HCT116 (cell line): ENCODE results near the gene APOL4. TPM values are rescaled to one million over a fixed set of nuclear protein-coding genes. Genes with fewer than 3 reads are reported as not detected.
A peak's percentile ranks its signal among the peaks of the same experiment; 100 is the strongest.

Experiments
- ATAC-seq: fragments of 200-7000 bp; cut with Tn5 transposase; 2 replicates; pipeline ENCODE4 v1.9.1; 2020; ENCODE audit warnings: mild to moderate bottlenecking, moderate library complexity
- BruUV-seq: library from RNA; stranded (reverse); fragments of 400-500 nt; replicated peaks from 2 replicates; lab custom pipeline; 2021; lab: Mats Ljungman, UMichigan
- CTCF ChIA-PET: fragments of 300-600 bp; sonication (Branson Sonifier 250); formaldehyde crosslinking; loops from one replicate; lab custom pipeline; 2021; ENCODE audit warnings: antibody characterized with exemption; lab: Charles Lee
- POLR2A ChIA-PET: fragments of 300-600, 350-600 bp; sonication (Branson Sonifier 250); formaldehyde crosslinking; loops from one replicate; lab custom pipeline; 2021; ENCODE audit warnings: antibody characterized with exemption; lab: Charles Lee
- RAD21 ChIA-PET, 2 experiments: fragments of 300-600 bp; sonication (Branson Sonifier 250); formaldehyde crosslinking; loops; one replicate each; lab custom pipeline; 2023; ENCODE audit warnings: low total read pairs in 2 of 2; ENCODE audit not compliant: uncharacterized antibody in 2 of 2, unreplicated experiment in 2 of 2, low non-redundant PET in 1 of 2; lab: Charles Lee
- DNase-seq: peaks from one replicate; pipeline ENCODE4 v3.0.0-alpha.2; 2010; ENCODE audit warnings: low read depth, low spot score
- H2AFZ ChIP-seq: fragments of 200-600 bp; shearing (Covaris generic), sonication (generic); 2 replicates; pipeline ENCODE4 v1.6.1; 2017; ENCODE audit warnings: low read depth, mixed run types, mixed read lengths, antibody characterized with exemption, low read length; ENCODE audit not compliant: poor library complexity, severe bottlenecking
- H3K27ac ChIP-seq: 2 replicates; pipeline ENCODE4 v1.5.1; 2012; ENCODE audit warnings: low read depth, low read length
- H3K27me3 ChIP-seq: fragments of 200-600 bp; sonication (generic); 2 replicates; pipeline ENCODE4 v1.6.1; 2016; ENCODE audit warnings: mixed run types, low read length, mixed read lengths; ENCODE audit not compliant: insufficient read depth
- H3K36me3 ChIP-seq, 2 experiments: fragments of 200-500 bp in 1 of 2; fragments of 200-600 bp in 1 of 2; sonication (Bioruptor generic) in 1 of 2; sonication (generic) in 1 of 2; 2 replicates each; pipeline versions ENCODE4 v1.5.1 to v1.6.1; 2014 to 2016; ENCODE audit warnings: low read length in 2 of 2, inconsistent platforms in 1 of 2, mixed read lengths in 1 of 2, mixed run types in 1 of 2; ENCODE audit not compliant: insufficient read depth in 2 of 2, control insufficient read depth in 1 of 2
- H3K4me1 ChIP-seq, 2 experiments: fragments of 200-600 bp in 1 of 2; sonication (generic) in 1 of 2; 2 replicates each; pipeline versions ENCODE4 v1.5.1 to v1.6.1; 2012 to 2017; ENCODE audit warnings: low read length in 2 of 2, inconsistent platforms in 1 of 2, mild to moderate bottlenecking in 1 of 2, mixed read lengths in 1 of 2, mixed run types in 1 of 2, moderate library complexity in 1 of 2; ENCODE audit not compliant: insufficient read depth in 2 of 2, control insufficient read depth in 1 of 2
- H3K4me2 ChIP-seq: fragments of 200-600 bp; sonication (generic); 2 replicates; pipeline ENCODE4 v1.6.1; 2017; ENCODE audit warnings: mixed run types, low read length, mixed read lengths
- H3K4me3 ChIP-seq, 2 experiments: fragments of 200-600 bp in 1 of 2; sonication (generic) in 1 of 2; replicated peaks in 1 of 2; 2 replicates each; pipeline ENCODE4 v1.5.1; 2011 to 2016; ENCODE audit warnings: low read length in 2 of 2, control low read depth in 1 of 2, low read depth in 1 of 2, mild to moderate bottlenecking in 1 of 2, mixed read lengths in 1 of 2, mixed run types in 1 of 2
- H3K79me2 ChIP-seq: fragments of 200-600 bp; sonication (generic); 2 replicates; pipeline ENCODE4 v1.6.1; 2017; ENCODE audit warnings: mild to moderate bottlenecking, mixed run types, low read length, moderate library complexity, mixed read lengths; ENCODE audit not compliant: insufficient read depth
- H3K9ac ChIP-seq: fragments of 200-600 bp; sonication (generic); 2 replicates; pipeline ENCODE4 v1.6.1; 2016; ENCODE audit warnings: low read length, mixed read lengths
- H3K9me2 ChIP-seq: fragments of 200-600 bp; sonication (generic), shearing (Covaris generic); 2 replicates; pipeline ENCODE4 v1.6.1; 2017; ENCODE audit warnings: mixed run types, mild to moderate bottlenecking, moderate library complexity; ENCODE audit not compliant: insufficient read depth
- H3K9me3 ChIP-seq, 2 experiments: fragments of 200-500 bp in 1 of 2; fragments of 200-600 bp in 1 of 2; sonication (Bioruptor generic) in 1 of 2; sonication (generic) in 1 of 2; 2 replicates each; pipeline ENCODE4 v1.6.1; 2014 to 2017; ENCODE audit warnings: low read length in 2 of 2, mixed read lengths in 2 of 2, inconsistent platforms in 1 of 2, low read depth in 1 of 2, mild to moderate bottlenecking in 1 of 2, mixed run types in 1 of 2, moderate library complexity in 1 of 2; ENCODE audit not compliant: control insufficient read depth in 1 of 2, insufficient read depth in 1 of 2
- H4K20me1 ChIP-seq: fragments of 200-600 bp; sonication (generic), shearing (Covaris generic); 2 replicates; pipeline ENCODE4 v1.6.1; 2017; ENCODE audit warnings: mixed run types, mild to moderate bottlenecking, moderate library complexity; ENCODE audit not compliant: insufficient read depth
- ATF3 ChIP-seq: IDR thresholded peaks from 2 replicates; pipeline ENCODE4 v1.6.1; 2012
- FOSL1 ChIP-seq: IDR thresholded peaks from 2 replicates; pipeline ENCODE4 v1.6.1; 2012; ENCODE audit warnings: low read depth
- RAD21 ChIP-seq: IDR thresholded peaks from 2 replicates; pipeline ENCODE4 v1.6.1; 2012; ENCODE audit warnings: low read depth, mild to moderate bottlenecking
- intact Hi-C: fragments of 100-400 bp; cut with micrococcal nuclease; formaldehyde crosslinking; loops from 2 replicates; pipeline ENCODE4 v1.10.0; 2022
- total RNA-seq: library from RNA; stranded (reverse); gene quantifications from one replicate; pipeline ENCODE4 v1.2.1, GENCODE V29; 2021; ENCODE audit not compliant: unreplicated experiment
- TF ChIP-seq, protein P1 (sequence below), 3 experiments: fragments of 200-600 bp in 1 of 3; sonication (generic) in 1 of 3; IDR thresholded peaks in 2 of 3; conservative IDR thresholded peaks in 1 of 3; 2 replicates each; pipeline ENCODE4 v1.5.1; 2012 to 2017; ENCODE audit warnings: low read depth in 2 of 3, low read length in 2 of 3, antibody characterized with exemption in 1 of 3, borderline replicate concordance in 1 of 3, control low read depth in 1 of 3, mild to moderate bottlenecking in 1 of 3, mixed read lengths in 1 of 3, mixed run types in 1 of 3, moderate library complexity in 1 of 3; ENCODE audit not compliant: insufficient read depth in 1 of 3

The APOL4 gene
- total RNA-seq, 1 experiment from 2014 or later = not detected

- Histone ChIP-seq H3K9me2 (no peaks in the 10 kb centered on the region), H3K4me2 (no peak overlapping the region), H3K4me3 (no peak overlapping the region), H3K27ac (no peak overlapping the region), H3K9ac (no peak overlapping the region), H3K79me2 (no peaks in the 10 kb centered on the region), H3K27me3 (peaks cover 11% of the 10 kb centered on the region; the same call in 1 of the 2 replicates), H4K20me1 (no peaks in the 10 kb centered on the region), H3K36me3 (no peaks in the 10 kb centered on the region), H3K9me3 (no peaks in the 10 kb centered on the region), H3K4me1 (no peaks in the 10 kb centered on the region), H2AFZ (peak overlapping the region; percentile 3)
- no TSS peak for BruUV-seq
- POLR2A ChIA-PET = interaction anchor here (0.9 kb wide), 1 partner anchor 17 kb away, joined by 4 read pairs; the partner anchor contains the start of gene APOL2
- CTCF ChIA-PET = interaction anchor here (1.5 kb wide), 1 partner anchor 27 kb away, joined by 3 read pairs; no protein-coding TSS in a partner anchor
- TF ChIP-seq FOSL1 (no peak), ATF3 (no peak), RAD21 (peak; percentile 59)
- TF ChIP-seq, protein P1, sequence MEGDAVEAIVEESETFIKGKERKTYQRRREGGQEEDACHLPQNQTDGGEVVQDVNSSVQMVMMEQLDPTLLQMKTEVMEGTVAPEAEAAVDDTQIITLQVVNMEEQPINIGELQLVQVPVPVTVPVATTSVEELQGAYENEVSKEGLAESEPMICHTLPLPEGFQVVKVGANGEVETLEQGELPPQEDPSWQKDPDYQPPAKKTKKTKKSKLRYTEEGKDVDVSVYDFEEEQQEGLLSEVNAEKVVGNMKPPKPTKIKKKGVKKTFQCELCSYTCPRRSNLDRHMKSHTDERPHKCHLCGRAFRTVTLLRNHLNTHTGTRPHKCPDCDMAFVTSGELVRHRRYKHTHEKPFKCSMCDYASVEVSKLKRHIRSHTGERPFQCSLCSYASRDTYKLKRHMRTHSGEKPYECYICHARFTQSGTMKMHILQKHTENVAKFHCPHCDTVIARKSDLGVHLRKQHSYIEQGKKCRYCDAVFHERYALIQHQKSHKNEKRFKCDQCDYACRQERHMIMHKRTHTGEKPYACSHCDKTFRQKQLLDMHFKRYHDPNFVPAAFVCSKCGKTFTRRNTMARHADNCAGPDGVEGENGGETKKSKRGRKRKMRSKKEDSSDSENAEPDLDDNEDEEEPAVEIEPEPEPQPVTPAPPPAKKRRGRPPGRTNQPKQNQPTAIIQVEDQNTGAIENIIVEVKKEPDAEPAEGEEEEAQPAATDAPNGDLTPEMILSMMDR (IDR thresholded peaks at IDR 0.05 in 2 of 3, conservative IDR thresholded peaks at IDR 0.05 in 1 of 3; ENCODE audit: borderline replicate concordance in 1 of 3, insufficient read depth in 1 of 3, low read depth in 2 of 3, low read length in 2 of 3) = peak; percentile 66 to 89 (median 87); a peak in 5 of 6 replicates
- intact Hi-C loops = loop anchor here (10.0 kb wide), 1 partner anchor 77 kb away; no protein-coding TSS in a partner anchor
- ATAC-seq (peak; percentile 97), DNase-seq (peak; percentile 32)
- RAD21 ChIA-PET = interaction anchor here in 1 of 2 experiments (0.5 kb wide), 1 partner anchor 248 kb away, joined by 3 read pairs; no protein-coding TSS in a partner anchor
These were observed 20.5 kb upstream of the APOL4 start for GRCh38 chr22:36221799-36222751.
